ENCODE results near the gene STK24.

DNA sequence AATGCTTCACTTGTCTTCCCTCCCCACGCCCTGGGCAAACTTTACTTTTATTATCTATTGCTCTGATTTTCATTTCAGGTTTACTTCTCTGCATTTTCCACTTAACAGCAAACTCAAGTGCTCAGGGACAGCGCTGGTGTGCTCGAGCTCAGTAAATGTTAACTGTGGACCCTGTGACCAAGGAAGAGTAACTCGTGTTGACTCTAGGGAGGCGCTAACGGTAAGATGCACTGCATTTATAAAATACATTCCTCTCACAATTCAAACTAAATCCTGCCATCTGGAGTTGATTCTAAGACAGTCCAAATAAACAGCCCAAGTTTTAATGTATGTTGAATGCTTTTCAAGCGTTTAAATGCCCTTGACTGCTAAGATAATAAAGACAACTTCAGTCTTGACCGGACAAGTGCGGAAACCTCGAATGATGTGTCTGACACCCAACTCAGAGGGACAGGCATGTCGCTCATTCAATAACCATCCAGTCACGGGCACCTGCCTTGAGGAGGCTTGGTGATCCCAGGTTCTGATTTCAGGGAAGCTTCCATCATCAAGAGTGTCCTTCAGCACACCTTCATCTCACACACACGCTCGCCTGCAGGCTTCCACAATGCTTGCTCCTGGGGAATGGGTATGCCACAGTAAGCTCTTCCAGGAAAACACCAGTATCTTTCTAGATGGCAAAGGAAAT lies 93.2 kb downstream of the STK24 start:
- TF ChIP-seq, protein P1, sequence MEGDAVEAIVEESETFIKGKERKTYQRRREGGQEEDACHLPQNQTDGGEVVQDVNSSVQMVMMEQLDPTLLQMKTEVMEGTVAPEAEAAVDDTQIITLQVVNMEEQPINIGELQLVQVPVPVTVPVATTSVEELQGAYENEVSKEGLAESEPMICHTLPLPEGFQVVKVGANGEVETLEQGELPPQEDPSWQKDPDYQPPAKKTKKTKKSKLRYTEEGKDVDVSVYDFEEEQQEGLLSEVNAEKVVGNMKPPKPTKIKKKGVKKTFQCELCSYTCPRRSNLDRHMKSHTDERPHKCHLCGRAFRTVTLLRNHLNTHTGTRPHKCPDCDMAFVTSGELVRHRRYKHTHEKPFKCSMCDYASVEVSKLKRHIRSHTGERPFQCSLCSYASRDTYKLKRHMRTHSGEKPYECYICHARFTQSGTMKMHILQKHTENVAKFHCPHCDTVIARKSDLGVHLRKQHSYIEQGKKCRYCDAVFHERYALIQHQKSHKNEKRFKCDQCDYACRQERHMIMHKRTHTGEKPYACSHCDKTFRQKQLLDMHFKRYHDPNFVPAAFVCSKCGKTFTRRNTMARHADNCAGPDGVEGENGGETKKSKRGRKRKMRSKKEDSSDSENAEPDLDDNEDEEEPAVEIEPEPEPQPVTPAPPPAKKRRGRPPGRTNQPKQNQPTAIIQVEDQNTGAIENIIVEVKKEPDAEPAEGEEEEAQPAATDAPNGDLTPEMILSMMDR (IDR thresholded peaks at IDR 0.05; ENCODE audit: low read depth, low read length), result no peak
- no peak for TF ChIP-seq EZH2phosphoT487 (IDR thresholded peaks at IDR 0.05; ENCODE audit: low read depth)

All from OCI-LY3 (cell line).